Neural progenitor cell (in vitro differentiated cells): ENCODE data around the gene EIF5. TPM values are rescaled to one million over a fixed set of nuclear protein-coding genes. Genes with fewer than 3 reads are reported as not detected.

ENCODE experiments used
- DNase-seq: peaks from one replicate; pipeline ENCODE4 v3.0.0-alpha.2; 2016; ENCODE audit warnings: low spot score
- H2AFZ ChIP-seq: fragments of 200-600 bp; sonication (generic); replicated peaks from 2 replicates; pipeline ENCODE4 v1.6.1; 2016; ENCODE audit warnings: antibody characterized with exemption
- H3F3A ChIP-seq: fragments of 200-600 bp; sonication (generic); 2 replicates; pipeline ENCODE4 v1.6.1; 2016; ENCODE audit warnings: antibody characterized with exemption, low read depth
- H3K27ac ChIP-seq: fragments of 200-600 bp; sonication (generic); 2 replicates; pipeline ENCODE4 v1.5.1; 2016; ENCODE audit warnings: mild to moderate bottlenecking
- H3K27me3 ChIP-seq: fragments of 200-600 bp; sonication (generic); 2 replicates; pipeline ENCODE4 v1.6.1; 2016; ENCODE audit warnings: mild to moderate bottlenecking, moderate library complexity
- H3K36me3 ChIP-seq: fragments of 200-600 bp; sonication (generic); 2 replicates; pipeline ENCODE4 v1.5.1; 2016
- H3K4me1 ChIP-seq: fragments of 200-600 bp; sonication (generic); 2 replicates; pipeline ENCODE4 v1.6.1; 2016; ENCODE audit warnings: mixed run types
- H3K4me2 ChIP-seq: fragments of 200-600 bp; sonication (generic); 2 replicates; pipeline ENCODE4 v1.6.1; 2016
- H3K4me3 ChIP-seq: fragments of 200-600 bp; sonication (generic); 2 replicates; pipeline ENCODE4 v1.5.1; 2016
- H3K79me2 ChIP-seq: fragments of 200-600 bp; sonication (generic); 2 replicates; pipeline ENCODE4 v1.6.1; 2016; ENCODE audit warnings: low read depth
- H3K9ac ChIP-seq: fragments of 200-600 bp; sonication (generic); 2 replicates; pipeline ENCODE4 v1.6.1; 2016
- H3K9me3 ChIP-seq: fragments of 200-600 bp; sonication (generic); 2 replicates; pipeline ENCODE4 v1.5.1; 2016; ENCODE audit warnings: low read depth
- H4K20me1 ChIP-seq: fragments of 200-600 bp; sonication (generic); 2 replicates; pipeline ENCODE4 v1.6.1; 2016; ENCODE audit warnings: low read depth
- H3K27ac Mint-ChIP-seq: 3 replicates; pipeline ENCODE4 v1.8.0; 2021; ENCODE audit warnings: mixed read lengths
- H3K27me3 Mint-ChIP-seq: 2 replicates; pipeline ENCODE4 v1.8.0; 2022; ENCODE audit warnings: low read depth, mild to moderate bottlenecking, inconsistent platforms, moderate library complexity, mixed read lengths; ENCODE audit not compliant: insufficient read depth
- H3K36me3 Mint-ChIP-seq: 3 replicates; pipeline ENCODE4 v1.8.0; 2021; ENCODE audit warnings: mixed read lengths
- H3K4me1 Mint-ChIP-seq: 3 replicates; pipeline ENCODE4 v1.8.0; 2021; ENCODE audit warnings: mixed read lengths
- H3K4me3 Mint-ChIP-seq: 3 replicates; pipeline ENCODE4 v1.8.0; 2021; ENCODE audit warnings: mild to moderate bottlenecking, moderate library complexity, mixed read lengths
- H3K9me3 Mint-ChIP-seq: 3 replicates; pipeline ENCODE4 v1.8.0; 2020; ENCODE audit warnings: mixed read lengths
- EZH2 ChIP-seq: fragments of 200-600 bp; sonication (generic); IDR thresholded peaks from 2 replicates; pipeline ENCODE4 v1.6.1; 2017; ENCODE audit warnings: antibody characterized with exemption, mild to moderate bottlenecking, moderate library complexity
- EZH2phosphoT487 ChIP-seq: fragments of 200-600 bp; sonication (generic); IDR thresholded peaks from 2 replicates; pipeline ENCODE4 v1.6.1; 2017; ENCODE audit warnings: antibody characterized with exemption
- total RNA-seq: library from RNA; depleted of rRNA; stranded (reverse); fragments of >200 nt; gene quantifications from 2 replicates; pipeline ENCODE4 v1.2.3, GENCODE V29; 2015; ENCODE audit warnings: low replicate concordance
- TF ChIP-seq, protein P1 (sequence below): fragments of 200-600 bp; sonication (generic); IDR thresholded peaks from 2 replicates; pipeline ENCODE4 v1.5.1; 2017; ENCODE audit warnings: antibody characterized with exemption, mild to moderate bottlenecking

Gene EIF5
- total RNA-seq, 1 donor from 2014 or later = 216 TPM

DNA sequence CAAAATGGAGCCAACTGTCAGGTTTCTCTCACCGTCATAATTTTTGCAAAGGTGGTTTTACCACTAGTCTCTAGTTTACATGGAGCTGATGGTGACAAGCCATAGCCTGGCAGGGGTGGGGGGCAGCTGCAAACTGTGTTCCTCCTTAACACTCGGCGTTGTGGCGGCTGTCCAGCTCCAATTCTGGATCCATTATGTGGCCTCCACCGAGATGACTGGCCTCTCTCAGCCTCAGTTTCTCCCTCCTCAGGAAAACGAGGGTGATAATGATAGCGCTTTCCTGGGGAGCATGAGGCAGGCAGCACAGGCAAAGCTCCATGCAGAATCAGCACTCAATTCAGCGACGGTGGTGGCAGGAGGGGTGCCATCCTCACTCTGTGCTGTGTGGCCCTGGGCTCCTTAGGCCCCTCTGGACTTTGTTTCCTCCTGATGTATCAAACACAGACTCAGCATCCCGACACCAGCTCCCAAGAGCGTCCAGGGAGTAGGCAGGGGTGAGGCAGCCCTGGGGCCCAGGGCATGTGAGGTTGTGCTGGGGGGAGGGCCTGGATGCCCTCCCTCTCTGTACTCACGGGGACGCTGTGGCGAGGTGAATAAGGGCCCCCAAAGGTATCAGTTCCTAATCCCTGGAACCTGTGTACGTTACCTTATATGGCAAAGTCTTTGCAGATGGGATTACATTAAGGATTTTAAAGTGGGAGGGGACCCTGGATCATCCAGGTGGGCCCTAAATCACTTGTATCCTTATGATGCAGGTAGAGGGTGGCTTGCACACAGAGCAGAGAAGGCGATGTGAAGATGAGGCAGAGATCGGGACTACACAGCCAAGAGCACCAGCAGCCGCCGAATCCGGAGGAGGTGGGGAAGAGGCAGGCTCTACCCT is 46.8 kb upstream of the EIF5 start:
- Histone ChIP-seq H4K20me1 (no peaks in the 10 kb centered on the region), H3K27ac (no peak overlapping the region), H3K79me2 (no peaks in the 10 kb centered on the region), H3K9ac (no peak overlapping the region), H3K4me2 (no peak overlapping the region), H3K9me3 (no peaks in the 10 kb centered on the region), H3K4me1 (peaks cover 6% of the 10 kb centered on the region), H3K4me3 (no peak overlapping the region), H2AFZ (no peak overlapping the region), H3K27me3 (no peaks in the 10 kb centered on the region), H3K36me3 (no peaks in the 10 kb centered on the region), H3F3A (no peaks in the 10 kb centered on the region)
- H3K27me3 Mint-ChIP-seq = peaks cover 15% of the 10 kb centered on the region
- no peak for DNase-seq
- peaks cover 5% of the 10 kb centered on the region for H3K9me3 Mint-ChIP-seq
- H3K36me3 Mint-ChIP-seq = no peaks in the 10 kb centered on the region
- no peaks in the 10 kb centered on the region for H3K4me1 Mint-ChIP-seq
- TF ChIP-seq, protein P1, sequence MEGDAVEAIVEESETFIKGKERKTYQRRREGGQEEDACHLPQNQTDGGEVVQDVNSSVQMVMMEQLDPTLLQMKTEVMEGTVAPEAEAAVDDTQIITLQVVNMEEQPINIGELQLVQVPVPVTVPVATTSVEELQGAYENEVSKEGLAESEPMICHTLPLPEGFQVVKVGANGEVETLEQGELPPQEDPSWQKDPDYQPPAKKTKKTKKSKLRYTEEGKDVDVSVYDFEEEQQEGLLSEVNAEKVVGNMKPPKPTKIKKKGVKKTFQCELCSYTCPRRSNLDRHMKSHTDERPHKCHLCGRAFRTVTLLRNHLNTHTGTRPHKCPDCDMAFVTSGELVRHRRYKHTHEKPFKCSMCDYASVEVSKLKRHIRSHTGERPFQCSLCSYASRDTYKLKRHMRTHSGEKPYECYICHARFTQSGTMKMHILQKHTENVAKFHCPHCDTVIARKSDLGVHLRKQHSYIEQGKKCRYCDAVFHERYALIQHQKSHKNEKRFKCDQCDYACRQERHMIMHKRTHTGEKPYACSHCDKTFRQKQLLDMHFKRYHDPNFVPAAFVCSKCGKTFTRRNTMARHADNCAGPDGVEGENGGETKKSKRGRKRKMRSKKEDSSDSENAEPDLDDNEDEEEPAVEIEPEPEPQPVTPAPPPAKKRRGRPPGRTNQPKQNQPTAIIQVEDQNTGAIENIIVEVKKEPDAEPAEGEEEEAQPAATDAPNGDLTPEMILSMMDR = no peak
- no peak for TF ChIP-seq EZH2
- TF ChIP-seq EZH2phosphoT487 = no peak
- no peak overlapping the region for H3K27ac Mint-ChIP-seq
- H3K4me3 Mint-ChIP-seq = no peak overlapping the region

DNA sequence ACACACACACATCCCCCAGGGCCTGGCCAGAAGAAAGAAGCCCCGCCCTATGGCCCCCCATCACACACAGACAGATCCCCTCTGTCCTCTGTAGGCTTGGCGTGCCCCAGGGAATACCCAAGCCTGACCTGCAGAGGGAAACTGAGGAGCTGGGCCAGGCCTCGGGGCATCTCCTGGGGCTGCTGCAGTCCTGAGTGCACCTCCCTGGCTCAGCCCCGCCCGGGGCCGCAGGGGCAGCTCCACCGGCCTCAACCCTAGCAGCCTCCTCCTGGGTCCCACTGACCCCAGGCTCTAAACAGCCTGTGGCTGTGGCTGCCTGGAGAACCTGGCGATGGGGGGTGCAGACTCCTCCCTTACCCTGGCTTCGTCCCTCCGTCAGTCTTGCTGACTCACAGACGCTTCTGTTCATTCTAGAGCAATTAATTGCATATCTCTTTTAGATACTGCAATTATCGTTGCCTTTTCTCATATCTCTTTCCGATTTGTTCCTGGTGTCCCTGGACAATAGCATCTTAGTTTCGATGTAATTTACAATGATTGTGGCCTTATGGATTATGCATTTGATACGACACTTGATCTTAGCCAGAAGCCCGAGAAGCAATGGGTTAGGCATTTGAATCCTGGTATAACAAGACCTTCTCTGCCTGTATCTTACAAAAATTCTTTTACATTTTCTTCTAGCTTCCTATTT is 45.8 kb upstream of the EIF5 start:
- Histone ChIP-seq H3K79me2 (no peaks in the 10 kb centered on the region), H3K4me3 (no peak overlapping the region), H3K4me1 (peaks cover 6% of the 10 kb centered on the region), H3K4me2 (no peak overlapping the region), H3K9ac (no peak overlapping the region), H4K20me1 (no peaks in the 10 kb centered on the region), H2AFZ (no peak overlapping the region), H3K27me3 (no peaks in the 10 kb centered on the region), H3F3A (no peaks in the 10 kb centered on the region), H3K27ac (no peak overlapping the region), H3K9me3 (no peaks in the 10 kb centered on the region), H3K36me3 (no peaks in the 10 kb centered on the region)
- Mint-ChIP-seq H3K27me3 (peaks cover 16% of the 10 kb centered on the region), H3K4me1 (no peaks in the 10 kb centered on the region), H3K36me3 (no peaks in the 10 kb centered on the region), H3K4me3 (no peak overlapping the region), H3K27ac (no peak overlapping the region), H3K9me3 (peaks cover 5% of the 10 kb centered on the region)
- no peak for TF ChIP-seq EZH2phosphoT487
- TF ChIP-seq, protein P1 = no peak
- TF ChIP-seq EZH2 = no peak
- no peak for DNase-seq

DNA sequence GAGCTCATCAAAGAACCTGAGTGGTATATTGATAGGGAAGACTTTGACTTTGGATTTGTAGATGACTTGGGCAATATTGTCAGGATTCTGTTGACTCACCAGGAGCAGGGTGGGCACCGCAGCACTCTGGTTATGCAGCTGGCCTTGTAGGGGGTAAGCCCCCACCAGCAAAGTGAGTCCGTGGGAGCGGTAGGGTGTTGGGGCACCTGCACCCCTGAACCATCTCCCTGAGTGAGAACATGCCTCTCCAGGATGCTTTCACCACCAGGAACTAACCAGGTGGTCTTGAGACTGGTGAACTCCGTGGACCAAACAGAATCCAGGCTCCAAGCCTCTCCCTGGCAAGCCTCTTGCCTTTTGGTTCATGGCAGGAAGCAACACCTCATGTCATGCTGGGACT is 44.0 kb upstream of the EIF5 start:
- no peaks in the 10 kb centered on the region for H3K36me3 Mint-ChIP-seq
- Histone ChIP-seq H3K9ac (no peak overlapping the region), H2AFZ (no peak overlapping the region), H3F3A (no peaks in the 10 kb centered on the region), H3K36me3 (no peaks in the 10 kb centered on the region), H3K79me2 (no peaks in the 10 kb centered on the region), H3K27ac (no peak overlapping the region), H3K9me3 (no peaks in the 10 kb centered on the region), H3K4me3 (no peak overlapping the region), H3K4me1 (no peaks in the 10 kb centered on the region), H3K4me2 (no peak overlapping the region), H4K20me1 (no peaks in the 10 kb centered on the region), H3K27me3 (no peaks in the 10 kb centered on the region)
- H3K9me3 Mint-ChIP-seq = peaks cover 5% of the 10 kb centered on the region
- no peaks in the 10 kb centered on the region for H3K4me1 Mint-ChIP-seq
- DNase-seq = no peak
- H3K27ac Mint-ChIP-seq = no peak overlapping the region
- no peak overlapping the region for H3K4me3 Mint-ChIP-seq
- TF ChIP-seq EZH2phosphoT487 (no peak), EZH2 (no peak)
- TF ChIP-seq, protein P1 = no peak
- peaks cover 23% of the 10 kb centered on the region for H3K27me3 Mint-ChIP-seq
